Type B pancreatic cell (in vitro differentiated cells): ENCODE data around the gene CHKB. TPM values are rescaled to one million over a fixed set of nuclear protein-coding genes. Genes with fewer than 3 reads are reported as not detected.
"Not testable (repeated sequence)": the region's sequence is repeated elsewhere in the genome, so short reads cannot be mapped to it uniquely, and the experiment has no call there.

Source experiments
- DNase-seq: peaks from one replicate; pipeline ENCODE4 v3.0.0; 2021; ENCODE audit warnings: mixed read lengths; ENCODE audit not compliant: unreplicated experiment; ENCODE audit errors: extremely low spot score
- H3K27ac Mint-ChIP-seq: 2 replicates; pipeline ENCODE4 v1.8.0; 2021; ENCODE audit warnings: mild to moderate bottlenecking, mixed read lengths
- H3K27me3 Mint-ChIP-seq: 2 replicates; pipeline ENCODE4 v1.8.0; 2021; ENCODE audit warnings: mixed read lengths
- H3K36me3 Mint-ChIP-seq: 2 replicates; pipeline ENCODE4 v1.8.0; 2021; ENCODE audit warnings: mixed read lengths
- H3K4me1 Mint-ChIP-seq: one replicate; pipeline ENCODE4 v1.8.0; 2021; ENCODE audit warnings: mixed read lengths; ENCODE audit not compliant: unreplicated experiment
- H3K4me3 Mint-ChIP-seq: 2 replicates; pipeline ENCODE4 v1.8.0; 2021; ENCODE audit warnings: mild to moderate bottlenecking, mixed read lengths
- H3K9me3 Mint-ChIP-seq: 2 replicates; pipeline ENCODE4 v1.8.0; 2021; ENCODE audit warnings: mixed read lengths
- CTCF ChIP-seq: fragments of 200-600 bp; sonication (generic); conservative IDR thresholded peaks from 2 replicates; pipeline ENCODE4 v1.5.0; 2021; ENCODE audit warnings: antibody characterized with exemption, mild to moderate bottlenecking
- total RNA-seq: library from RNA; stranded (reverse); gene quantifications from 2 replicates; pipeline ENCODE4 v1.2.1, GENCODE V29; 2021; ENCODE audit warnings: low replicate concordance

CHKB gene
- total RNA-seq, 1 donor from 2014 or later = 96.9 TPM

GRCh38 chr22:50544746-50545253 lies 37.8 kb downstream of the CHKB start:
- H3K36me3 Mint-ChIP-seq = no peaks in the 10 kb centered on the region
- H3K27me3 Mint-ChIP-seq = peaks cover 5% of the 10 kb centered on the region
- H3K27ac Mint-ChIP-seq = no peak overlapping the region
- peaks cover 3% of the 10 kb centered on the region for H3K4me1 Mint-ChIP-seq
- no peaks in the 10 kb centered on the region for H3K9me3 Mint-ChIP-seq
- no peak for DNase-seq
- TF ChIP-seq CTCF = no peak
- H3K4me3 Mint-ChIP-seq = no peak overlapping the region

GRCh38 chr22:50544078-50544745 lies 38.4 kb downstream of the CHKB start:
- no peaks in the 10 kb centered on the region for H3K36me3 Mint-ChIP-seq
- peak; percentile 69 for TF ChIP-seq CTCF
- H3K27me3 Mint-ChIP-seq = peaks cover 5% of the 10 kb centered on the region
- peaks cover 3% of the 10 kb centered on the region for H3K4me1 Mint-ChIP-seq
- no peak overlapping the region for H3K27ac Mint-ChIP-seq
- H3K9me3 Mint-ChIP-seq = no peaks in the 10 kb centered on the region
- H3K4me3 Mint-ChIP-seq = peak overlapping the region; percentile 36
- DNase-seq = no peak

DNA sequence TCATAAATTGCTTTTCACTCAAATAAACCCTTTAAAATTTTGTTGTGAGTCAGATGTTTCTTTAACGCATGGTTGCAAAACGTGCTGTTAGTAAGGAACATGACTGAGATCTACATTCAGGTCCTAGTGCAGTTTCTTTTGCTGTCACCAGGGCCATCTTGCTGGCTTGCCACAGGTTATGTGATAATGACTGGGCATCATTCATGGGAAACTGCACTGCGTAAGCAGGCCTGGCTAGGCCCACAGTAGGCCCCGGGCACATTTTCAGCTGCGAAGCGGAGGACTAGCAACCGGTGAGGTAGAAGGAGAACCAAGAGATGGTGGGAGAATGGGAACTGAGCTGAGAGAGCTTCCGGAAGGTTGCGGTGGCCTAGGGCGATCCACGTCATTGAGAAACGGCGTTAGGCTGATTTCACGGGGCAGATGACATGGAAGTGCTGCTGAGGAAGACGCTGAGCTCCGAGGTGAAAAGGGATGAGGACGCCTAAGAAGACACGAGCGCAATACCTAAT lies 40.2 kb downstream of the CHKB start:
- no peak for TF ChIP-seq CTCF
- Mint-ChIP-seq H3K27ac (no peak overlapping the region), H3K9me3 (no peaks in the 10 kb centered on the region), H3K4me3 (peak overlapping the region; percentile 30), H3K36me3 (peaks cover 4% of the 10 kb centered on the region), H3K27me3 (peaks cover 9% of the 10 kb centered on the region), H3K4me1 (peaks cover 3% of the 10 kb centered on the region)
- DNase-seq = no peak

DNA sequence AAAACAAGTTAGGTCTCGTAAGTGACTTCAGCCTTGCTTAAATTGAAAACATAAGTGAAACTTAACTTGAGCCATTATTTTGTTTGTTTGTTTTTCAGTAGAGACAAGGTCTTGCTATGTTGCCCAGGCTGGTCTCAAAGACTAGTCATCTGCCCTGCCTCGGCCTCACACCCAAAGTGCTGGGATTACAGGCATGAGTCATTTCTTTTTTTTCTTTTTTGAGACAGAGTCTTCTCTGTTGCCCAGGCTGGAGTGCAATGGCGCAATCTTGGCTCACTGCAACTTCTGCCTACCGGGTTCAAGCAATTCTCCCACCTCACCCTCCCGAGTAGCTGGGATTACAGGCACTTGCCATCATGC lies 41.0 kb downstream of the CHKB start:
- H3K4me3 Mint-ChIP-seq, DNase-seq, H3K4me1 Mint-ChIP-seq, H3K9me3 Mint-ChIP-seq, H3K27me3 Mint-ChIP-seq, H3K36me3 Mint-ChIP-seq: not testable (repeated sequence)
- peak overlapping the region; percentile 56 for H3K27ac Mint-ChIP-seq

GRCh38 chr22:50540381-50540780 lies 42.3 kb downstream of the CHKB start:
- Mint-ChIP-seq H3K36me3 (peaks cover 4% of the 10 kb centered on the region), H3K9me3 (no peaks in the 10 kb centered on the region), H3K27me3 (peaks cover 9% of the 10 kb centered on the region), H3K4me1 (peaks cover 3% of the 10 kb centered on the region), H3K27ac (peak overlapping the region; percentile 60), H3K4me3 (no peak overlapping the region)
- no peak for DNase-seq
- no peak for TF ChIP-seq CTCF

- no peak for TF ChIP-seq CTCF
- Mint-ChIP-seq H3K4me3 (no peak overlapping the region), H3K4me1 (peaks cover 21% of the 10 kb centered on the region), H3K9me3 (no peaks in the 10 kb centered on the region), H3K27ac (no peak overlapping the region), H3K36me3 (peaks cover 4% of the 10 kb centered on the region), H3K27me3 (peaks cover 28% of the 10 kb centered on the region)
- DNase-seq = no peak
Observed at GRCh38 chr22:50537765-50538164, 44.9 kb downstream of the CHKB start.
